PC-3 (cell line): ENCODE data around the gene CDC14C. TPM values are rescaled to one million over a fixed set of nuclear protein-coding genes. Genes with fewer than 3 reads are reported as not detected.

Experiments
- ATAC-seq: fragments of 200-7000 bp; cut with Tn5 transposase; 2 replicates; pipeline ENCODE4 v1.9.1; 2020; ENCODE audit warnings: mild to moderate bottlenecking, moderate library complexity
- BruUV-seq: library from RNA; stranded (reverse); fragments of 400-500 nt; replicated peaks from 2 replicates; lab custom pipeline; 2021; lab: Mats Ljungman, UMichigan
- CTCF ChIA-PET: fragments of 300-600 bp; sonication (Branson Sonifier 250); formaldehyde crosslinking; loops from one replicate; lab custom pipeline; 2022; ENCODE audit warnings: antibody characterized with exemption; lab: Charles Lee
- POLR2A ChIA-PET: fragments of 300-600 bp; sonication (Branson Sonifier 250); formaldehyde crosslinking; loops from one replicate; lab custom pipeline; 2022; ENCODE audit warnings: antibody characterized with exemption; ENCODE audit not compliant: unreplicated experiment; lab: Charles Lee
- DNase-seq: peaks from one replicate; pipeline ENCODE4 v3.0.0-alpha.2; 2015
- H2AFZ ChIP-seq: fragments of 300-600 bp; sonication (generic); 2 replicates; pipeline ENCODE4 v1.6.0; 2016; ENCODE audit warnings: antibody characterized with exemption, low read length
- H3F3A ChIP-seq: fragments of 300-600 bp; sonication (generic); one replicate; pipeline ENCODE4 v1.6.0; 2017; ENCODE audit warnings: antibody characterized with exemption, low read length, control low read depth, mild to moderate bottlenecking; ENCODE audit not compliant: unreplicated experiment
- H3K27ac ChIP-seq: fragments of 300-600 bp; sonication (generic); 2 replicates; pipeline ENCODE4 v1.5.1; 2016; ENCODE audit warnings: mild to moderate bottlenecking, low read length
- H3K27me3 ChIP-seq: fragments of 300-600 bp; sonication (generic); 2 replicates; pipeline ENCODE4 v1.6.1; 2016; ENCODE audit warnings: low read length, mixed read lengths
- H3K36me3 ChIP-seq: fragments of 300-600 bp; sonication (generic); 2 replicates; pipeline ENCODE4 v1.6.1; 2016; ENCODE audit warnings: low read depth, mixed run types, low read length, mixed read lengths
- H3K4me1 ChIP-seq: fragments of 300-600 bp; sonication (generic); 2 replicates; pipeline ENCODE4 v1.5.1; 2016; ENCODE audit warnings: low read length; ENCODE audit not compliant: insufficient read depth
- H3K4me2 ChIP-seq: fragments of 300-600 bp; sonication (generic); 2 replicates; pipeline ENCODE4 v1.6.0; 2016; ENCODE audit warnings: low read length
- H3K4me3 ChIP-seq: fragments of 300-600 bp; sonication (generic); 2 replicates; pipeline ENCODE4 v1.5.1; 2016; ENCODE audit warnings: mild to moderate bottlenecking, low read length, mixed read lengths
- H3K79me2 ChIP-seq: fragments of 300-600 bp; sonication (generic); 2 replicates; pipeline ENCODE4 v1.6.1; 2017; ENCODE audit warnings: low read length, mixed read lengths
- H3K9ac ChIP-seq: fragments of 300-600 bp; sonication (generic); 2 replicates; pipeline ENCODE4 v1.6.0; 2016; ENCODE audit warnings: mild to moderate bottlenecking, low read length
- H3K9me2 ChIP-seq: fragments of 300-600 bp; sonication (generic); replicated peaks from 2 replicates; pipeline ENCODE4 v1.6.1; 2016; ENCODE audit warnings: mixed run types, low read length, mixed read lengths
- H3K9me3 ChIP-seq: fragments of 300-600 bp; sonication (generic); 2 replicates; pipeline ENCODE4 v1.6.1; 2016; ENCODE audit warnings: low read length, mixed read lengths
- H4K20me1 ChIP-seq: fragments of 300-600 bp; sonication (generic); 2 replicates; pipeline ENCODE4 v1.6.1; 2016; ENCODE audit warnings: low read length, mixed read lengths
- CTCF ChIP-seq: fragments of 300-600 bp; sonication (generic); conservative IDR thresholded peaks from 2 replicates; pipeline ENCODE4 v1.5.1; 2017; ENCODE audit warnings: antibody characterized with exemption, low read depth, mild to moderate bottlenecking, low read length
- EZH2 ChIP-seq: fragments of 300-600 bp; sonication (generic); IDR thresholded peaks from one replicate; pipeline ENCODE4 v1.6.1; 2017; ENCODE audit warnings: antibody characterized with exemption, mild to moderate bottlenecking, low read length; ENCODE audit not compliant: unreplicated experiment
- EZH2phosphoT487 ChIP-seq: fragments of 300-600 bp; sonication (generic); IDR thresholded peaks from 2 replicates; pipeline ENCODE4 v1.6.1; 2018; ENCODE audit warnings: mild to moderate bottlenecking, antibody characterized with exemption, low read length, borderline replicate concordance
- intact Hi-C: fragments of 100-400 bp; cut with micrococcal nuclease; formaldehyde crosslinking; loops from 2 replicates; pipeline ENCODE4 v1.9.0; 2023
- total RNA-seq: library from RNA; depleted of rRNA; stranded (reverse); fragments of >200 nt; gene quantifications from 2 replicates; pipeline ENCODE4 v1.2.3, GENCODE V29; 2014

The CDC14C gene
- total RNA-seq, 1 experiment from 2014 or later, result not detected

GRCh38 chr7:48938539-48939295 lies 14.4 kb downstream of the CDC14C start:
- Histone ChIP-seq H3K9me2 (no peaks in the 10 kb centered on the region), H3K79me2 (no peaks in the 10 kb centered on the region), H3K36me3 (no peaks in the 10 kb centered on the region), H3K4me3 (no peak overlapping the region), H3K9me3 (no peaks in the 10 kb centered on the region), H3K27me3 (no peaks in the 10 kb centered on the region), H3F3A (no peaks in the 10 kb centered on the region), H3K4me2 (no peak overlapping the region), H4K20me1 (no peaks in the 10 kb centered on the region), H3K9ac (no peak overlapping the region), H3K27ac (no peak overlapping the region), H3K4me1 (no peaks in the 10 kb centered on the region), H2AFZ (no peak overlapping the region)
- ATAC-seq (peak; percentile 81), DNase-seq (peak; percentile 70)
- ChIA-PET POLR2A (no interaction called here), CTCF (no interaction called here)
- intact Hi-C loops, result no loop called here
- BruUV-seq, result no TSS peak
- TF ChIP-seq CTCF (no peak), EZH2 (no peak), EZH2phosphoT487 (no peak)

- Histone ChIP-seq H3K4me2 (no peak overlapping the region), H3K27me3 (no peaks in the 10 kb centered on the region), H3K9ac (no peak overlapping the region), H2AFZ (no peak overlapping the region), H3K79me2 (no peaks in the 10 kb centered on the region), H3K9me2 (no peaks in the 10 kb centered on the region), H3K36me3 (no peaks in the 10 kb centered on the region), H3K27ac (no peak overlapping the region), H3K4me3 (no peak overlapping the region), H3F3A (no peaks in the 10 kb centered on the region), H4K20me1 (no peaks in the 10 kb centered on the region), H3K4me1 (no peaks in the 10 kb centered on the region), H3K9me3 (no peaks in the 10 kb centered on the region)
- ATAC-seq (no peak), DNase-seq (no peak)
- TF ChIP-seq CTCF (no peak), EZH2phosphoT487 (no peak), EZH2 (no peak)
- POLR2A ChIA-PET, result no interaction called here
- intact Hi-C loops, result no loop called here
- BruUV-seq, result no TSS peak
- CTCF ChIA-PET, result no interaction called here
Observed at GRCh38 chr7:48943279-48943990, 19.1 kb downstream of the CDC14C start.

GRCh38 chr7:48955916-48956315 lies 31.6 kb downstream of the CDC14C start:
- no peak overlapping the region for H3K27ac ChIP-seq
- H3K4me2 ChIP-seq, result no peak overlapping the region
- H3K27me3 ChIP-seq, result peaks cover 41% of the 10 kb centered on the region
- DNase-seq, result no peak
- intact Hi-C loops, result no loop called here
- H3K9me2 ChIP-seq, result no peaks in the 10 kb centered on the region
- H3F3A ChIP-seq, result no peaks in the 10 kb centered on the region
- no peak overlapping the region for H3K4me3 ChIP-seq
- H3K79me2 ChIP-seq, result no peaks in the 10 kb centered on the region
- CTCF ChIA-PET, result no interaction called here
- POLR2A ChIA-PET, result no interaction called here
- no peak overlapping the region for H2AFZ ChIP-seq
- H3K36me3 ChIP-seq, result no peaks in the 10 kb centered on the region
- BruUV-seq, result no TSS peak
- no peaks in the 10 kb centered on the region for H4K20me1 ChIP-seq
- H3K9ac ChIP-seq, result no peak overlapping the region
- no peak for TF ChIP-seq EZH2
- TF ChIP-seq CTCF, result no peak
- TF ChIP-seq EZH2phosphoT487, result no peak
- H3K9me3 ChIP-seq, result no peaks in the 10 kb centered on the region
- no peaks in the 10 kb centered on the region for H3K4me1 ChIP-seq
- no peak for ATAC-seq
